Lung (tissue), 12 donors: ENCODE measurements around the gene PFKFB2. TPM values are rescaled to one million over a fixed set of nuclear protein-coding genes. Genes with fewer than 3 reads are reported as not detected.

Experiments
- ATAC-seq: fragments of 200-7000 bp; cut with Tn5 transposase; one replicate; pipeline ENCODE4 v1.9.1; 2020; ENCODE audit warnings: moderate number of reproducible peaks; ENCODE audit not compliant: insufficient read depth, low FRiP score
- DNase-seq, 3 donors: peaks; one replicate each; pipeline ENCODE4 v3.0.0-alpha.2; 2013 to 2017
- H3K27ac ChIP-seq, 2 donors: one replicate each; pipeline ENCODE4 v1.5.1; 2013; ENCODE audit warnings: mild to moderate bottlenecking in 2 of 2, moderate library complexity in 2 of 2, control low read depth in 1 of 2, inconsistent platforms in 1 of 2, low read depth in 1 of 2, low read length in 1 of 2
- H3K27me3 ChIP-seq, 3 donors: one replicate each; pipeline ENCODE4 v1.5.1; 2013; ENCODE audit warnings: low read length in 2 of 3; ENCODE audit not compliant: control insufficient read depth in 3 of 3, insufficient read depth in 3 of 3
- H3K36me3 ChIP-seq, 4 donors: one replicate each; pipeline ENCODE4 v1.5.1; 2013; ENCODE audit warnings: low read length in 4 of 4, mild to moderate bottlenecking in 1 of 4, moderate library complexity in 1 of 4; ENCODE audit not compliant: control insufficient read depth in 4 of 4, insufficient read depth in 4 of 4
- H3K4me1 ChIP-seq, 5 donors: one replicate each; pipeline ENCODE4 v1.5.1; 2013; ENCODE audit warnings: low read length in 5 of 5, mild to moderate bottlenecking in 2 of 5, moderate library complexity in 1 of 5; ENCODE audit not compliant: control insufficient read depth in 5 of 5, insufficient read depth in 5 of 5
- H3K4me3 ChIP-seq: one replicate; pipeline ENCODE4 v1.5.1; 2013; ENCODE audit warnings: mild to moderate bottlenecking, control low read depth, moderate library complexity
- H3K9ac ChIP-seq, 2 donors: one replicate each; pipeline ENCODE4 v1.5.1; 2013; ENCODE audit warnings: low read length in 2 of 2, control low read depth in 1 of 2; ENCODE audit not compliant: insufficient read depth in 1 of 2
- H3K9me3 ChIP-seq, 4 donors: one replicate each; pipeline ENCODE4 v1.5.1; 2013; ENCODE audit warnings: low read length in 3 of 4, mild to moderate bottlenecking in 1 of 4, moderate library complexity in 1 of 4; ENCODE audit not compliant: control insufficient read depth in 4 of 4, insufficient read depth in 3 of 4
- CTCF ChIP-seq: IDR thresholded peaks from 2 replicates; pipeline ENCODE4 v1.5.1; 2012; ENCODE audit warnings: mild to moderate bottlenecking; ENCODE audit errors: control extremely low read depth, extremely low read depth
- WGBS, 2 donors: extraction: QIAGEN DNeasy Blood & Tissue Kit; methylation state at CpG; one replicate each; pipeline ENCODE4 v1.1.7; 2013; 5-methylcytosine and 5-hydroxymethylcytosine counted together
- polyA plus RNA-seq, 2 donors: library from polyadenylated mRNA; stranded (reverse); fragments of 200-250 nt; gene quantifications; one replicate each; pipeline ENCODE4 v1.2.1, GENCODE V29; 2013
- total RNA-seq, 2 donors: library from RNA; depleted of rRNA in 1 of 2; stranded (reverse); fragments of >200 nt in 1 of 2; gene quantifications; one replicate each; pipeline ENCODE4 v1.2.1, GENCODE V29; 2014 to 2021
- donor health status: control.
- donor health status: control.
- donor health status: Bipolar disorder and iron deficiency.
- donor health status: healthy.
- donor health status: DM: yes; HTN: yes; CAD: no.

The PFKFB2 gene
- total and polyA plus RNA-seq, 4 donors = 19.9 to 52.3 (median 39.6) TPM

- H3K4me3 ChIP-seq = no peak overlapping the region
- DNase-seq (peak; percentile 78 to 92 (median 89)), ATAC-seq (peak; percentile 87)
- 39 to 50% methylated on average over 6 of the region's 6 CpGs for WGBS, 2 donors
- no peaks in the 10 kb centered on the region for H3K9me3 ChIP-seq
- peaks cover 0 to 13% (median 0%) of the 10 kb centered on the region in 5 donors for H3K4me1 ChIP-seq
- no peak overlapping the region for H3K9ac ChIP-seq
- peak overlapping the region in 1 of 2 donors; percentile 12 for H3K27ac ChIP-seq
- TF ChIP-seq CTCF = peak; percentile 82
- H3K36me3 ChIP-seq = peaks cover 0 to 8% (median 3%) of the 10 kb centered on the region in 4 donors
- H3K27me3 ChIP-seq = no peaks in the 10 kb centered on the region
These were observed 24.6 kb downstream of the PFKFB2 start for GRCh38 chr1:207077470-207078377.

GRCh38 chr1:207078578-207079132 is 25.6 kb downstream of the PFKFB2 start:
- Histone ChIP-seq H3K27ac (no peak overlapping the region), H3K4me3 (no peak overlapping the region), H3K4me1 (peaks cover 0 to 9% (median 0%) of the 10 kb centered on the region in 5 donors), H3K27me3 (no peaks in the 10 kb centered on the region), H3K36me3 (peaks cover 0 to 8% (median 3%) of the 10 kb centered on the region in 4 donors), H3K9ac (no peak overlapping the region), H3K9me3 (no peaks in the 10 kb centered on the region)
- no peak for ATAC-seq
- 88 to 89% methylated on average over 11 of the region's 11 CpGs for WGBS, 2 donors
- no peak for TF ChIP-seq CTCF
- DNase-seq = no peak

- no peak for TF ChIP-seq CTCF
- ATAC-seq = no peak
- Histone ChIP-seq H3K27ac (no peak overlapping the region), H3K9me3 (no peaks in the 10 kb centered on the region), H3K4me1 (peaks cover 0 to 9% (median 0%) of the 10 kb centered on the region in 5 donors), H3K4me3 (no peak overlapping the region), H3K27me3 (no peaks in the 10 kb centered on the region), H3K36me3 (peaks cover 0 to 8% (median 3%) of the 10 kb centered on the region in 4 donors), H3K9ac (no peak overlapping the region)
- 84 to 87% methylated on average over 6 of the region's 6 CpGs for WGBS, 2 donors
- no peak for DNase-seq
These were observed 26.7 kb downstream of the PFKFB2 start for GRCh38 chr1:207079706-207080241.
